Kidney (tissue), 14 donors: ENCODE measurements around the gene SPAAR. TPM values are rescaled to one million over a fixed set of nuclear protein-coding genes. Genes with fewer than 3 reads are reported as not detected.

ENCODE experiments used
- DNase-seq, 5 donors: peaks; one replicate each; pipeline ENCODE4 v3.0.0-alpha.2; 2013 to 2020
- FAIRE-seq: peaks from 2 replicates; lab custom pipeline; 2012; peaks lifted over from hg19 to GRCh38; lab: Jason Lieb, UNC
- H3K27ac ChIP-seq, 2 donors: one replicate each; pipeline ENCODE4 v1.7.0; 2013; ENCODE audit warnings: low read depth in 2 of 2, low read length in 2 of 2, inconsistent platforms in 1 of 2
- H3K27me3 ChIP-seq: one replicate; pipeline ENCODE4 v1.7.1; 2013; ENCODE audit warnings: low read length, inconsistent platforms; ENCODE audit not compliant: control insufficient read depth, insufficient read depth
- H3K36me3 ChIP-seq, 3 donors: one replicate each; pipeline versions ENCODE4 v1.7.0 to v1.7.1; 2013; ENCODE audit warnings: low read length in 3 of 3, control low read depth in 1 of 3, inconsistent platforms in 1 of 3; ENCODE audit not compliant: insufficient read depth in 3 of 3, control insufficient read depth in 2 of 3
- H3K4me1 ChIP-seq, 3 donors: one replicate each; pipeline versions ENCODE4 v1.7.0 to v1.7.1; 2013; ENCODE audit warnings: low read length in 3 of 3, inconsistent platforms in 1 of 3, low read depth in 1 of 3; ENCODE audit not compliant: control insufficient read depth in 2 of 3, insufficient read depth in 2 of 3
- H3K4me3 ChIP-seq, 3 donors: one replicate each; pipeline versions ENCODE4 v1.7.0 to v1.8.1; 2013; ENCODE audit warnings: low read length in 3 of 3, control low read depth in 1 of 3, inconsistent platforms in 1 of 3
- H3K9ac ChIP-seq, 3 donors: one replicate each; pipeline versions ENCODE4 v1.7.0 to v1.7.1; 2013; ENCODE audit warnings: low read length in 3 of 3, control low read depth in 1 of 3, inconsistent platforms in 1 of 3
- H3K9me3 ChIP-seq, 3 donors: one replicate each; pipeline versions ENCODE4 v1.7.0 to v1.7.1; 2013; ENCODE audit warnings: low read length in 3 of 3, control low read depth in 1 of 3, inconsistent platforms in 1 of 3; ENCODE audit not compliant: control insufficient read depth in 2 of 3, insufficient read depth in 1 of 3
- CTCF ChIP-seq: IDR thresholded peaks from 3 replicates; pipeline ENCODE4 v1.5.1; 2012; ENCODE audit warnings: mild to moderate bottlenecking, moderate library complexity, borderline replicate concordance; ENCODE audit not compliant: insufficient read depth; ENCODE audit errors: extremely low read depth
- intact Hi-C: fragments of 100-400 bp; cut with DNase I; formaldehyde crosslinking; loops from one replicate; pipeline ENCODE4 v1.11.1; 2022
- polyA plus RNA-seq: library from polyadenylated mRNA; stranded (reverse); fragments of 350-450 nt; fragmentation: Illumina TruSeq; extraction: RNeasy Lipid Tissue Mini Kit (QIAGEN cat#74804); gene quantifications from one replicate; pipeline ENCODE4 v1.2.3, GENCODE V29; 2014; ENCODE audit warnings: low read depth, low replicate concordance; ENCODE audit not compliant: insufficient read depth
- total RNA-seq: library from RNA; stranded (reverse); fragmentation: NEBNext Ultra II Directional; extraction: Animal tissue kit (Norgen Biotek cat#: 25700); gene quantifications from one replicate; pipeline ENCODE4 v1.2.1, GENCODE V29; 2021
- donor health status: control.
- donor health status: control.
- donor health status: control.
- donor health status: control.
- donor health status: control.
- donor health status: DM: yes; HTN: yes; CAD: no.
- donor health status: Normal renal cell carcinoma (clear cell type).

SPAAR gene
- total and polyA plus RNA-seq, 2 donors from 2014 or later = 3.2 to 5.3 TPM

GRCh38 chr9:35952526-35953191, 43.4 kb downstream of the SPAAR start:
- intact Hi-C loops = no loop called here
- FAIRE-seq = no peak
- Histone ChIP-seq H3K9ac (no peak overlapping the region), H3K27me3 (peaks cover 2% of the 10 kb centered on the region), H3K9me3 (no peaks in the 10 kb centered on the region), H3K36me3 (no peaks in the 10 kb centered on the region), H3K4me1 (peaks cover 0 to 4% (median 0%) of the 10 kb centered on the region in 3 donors), H3K27ac (no peak overlapping the region), H3K4me3 (no peak overlapping the region)
- DNase-seq = no peak
- no peak for TF ChIP-seq CTCF

- peak; percentile 90 for TF ChIP-seq CTCF
- Histone ChIP-seq H3K27me3 (peaks cover 2% of the 10 kb centered on the region), H3K9ac (no peak overlapping the region), H3K4me1 (peaks cover 0 to 2% (median 0%) of the 10 kb centered on the region in 3 donors), H3K27ac (no peak overlapping the region), H3K4me3 (peak overlapping the region in 1 of 3 donors; percentile 20), H3K36me3 (no peaks in the 10 kb centered on the region), H3K9me3 (no peaks in the 10 kb centered on the region)
- FAIRE-seq (peak; percentile 82), DNase-seq (peak in 3 of 5 donors; percentile 57 to 87 (median 87))
- intact Hi-C loops = loop anchor here (5.0 kb wide), 1 partner anchor 62 kb away; no protein-coding TSS in a partner anchor
Observed at GRCh38 chr9:35954942-35955546, 45.8 kb downstream of the SPAAR start.

- no peak for FAIRE-seq
- no peaks in the 10 kb centered on the region for H3K36me3 ChIP-seq
- intact Hi-C loops = loop anchor here (5.0 kb wide), 1 partner anchor 61 kb away; no protein-coding TSS in a partner anchor
Observed at GRCh38 chr9:35956651-35957050, 47.4 kb downstream of the SPAAR start.

More at GRCh38 chr9:35956651-35957050, 47.4 kb downstream of the SPAAR start:
- H3K27me3 ChIP-seq = peaks cover 2% of the 10 kb centered on the region
- no peak overlapping the region for H3K27ac ChIP-seq
- no peaks in the 10 kb centered on the region for H3K9me3 ChIP-seq
- H3K9ac ChIP-seq = no peak overlapping the region
- H3K4me3 ChIP-seq = no peak overlapping the region
- H3K4me1 ChIP-seq = peaks cover 0 to 2% (median 0%) of the 10 kb centered on the region in 3 donors
- no peak for DNase-seq
- TF ChIP-seq CTCF = no peak
